HG03135 (cell line): ENCODE results near the gene MAP3K3.
"Not testable (repeated sequence)": the region's sequence is repeated elsewhere in the genome, so short reads cannot be mapped to it uniquely, and the experiment has no call there.

ENCODE experiments used
- ATAC-seq: cut with Tn5 transposase; IDR thresholded peaks from one replicate; pipeline ENCODE4 v1.9.1; 2021; ENCODE audit warnings: mild to moderate bottlenecking, moderate library complexity; ENCODE audit not compliant: unreplicated experiment

MAP3K3 gene

DNA sequence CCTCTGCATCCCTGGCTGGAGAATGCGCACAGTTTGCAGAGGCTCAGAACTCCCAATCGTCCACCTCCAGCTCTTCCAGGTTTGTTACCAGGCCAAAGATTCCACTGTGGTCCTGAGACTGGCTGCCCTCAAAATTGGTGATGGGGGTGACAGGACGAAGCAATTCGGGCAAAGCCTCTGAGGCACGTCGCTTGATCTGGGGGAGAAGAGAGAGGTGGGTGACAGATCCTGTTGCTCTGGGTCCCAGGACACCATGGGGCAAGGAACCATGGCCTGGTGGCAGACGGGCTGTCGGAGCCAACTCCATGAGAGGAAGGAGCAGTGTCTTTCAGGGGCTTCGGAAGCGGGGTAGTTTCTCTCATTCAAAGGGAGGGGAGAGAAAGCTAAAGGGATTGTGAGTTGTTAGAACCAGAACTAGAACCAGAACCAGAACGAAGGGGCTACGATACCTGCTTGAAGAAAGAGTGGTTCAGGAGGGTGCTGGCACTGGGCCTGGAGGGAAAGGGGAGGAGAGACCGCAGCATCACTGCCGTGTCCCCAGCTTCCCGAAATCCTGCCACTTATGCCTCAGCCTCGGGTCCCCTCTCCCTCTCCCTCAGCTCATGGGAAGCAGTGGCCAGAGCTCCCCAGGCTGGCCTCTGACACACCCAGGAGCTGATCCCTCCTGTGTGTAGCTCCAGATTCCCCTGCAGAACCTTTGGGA lies 81.5 kb downstream of the MAP3K3 start:
- no peak for ATAC-seq

DNA sequence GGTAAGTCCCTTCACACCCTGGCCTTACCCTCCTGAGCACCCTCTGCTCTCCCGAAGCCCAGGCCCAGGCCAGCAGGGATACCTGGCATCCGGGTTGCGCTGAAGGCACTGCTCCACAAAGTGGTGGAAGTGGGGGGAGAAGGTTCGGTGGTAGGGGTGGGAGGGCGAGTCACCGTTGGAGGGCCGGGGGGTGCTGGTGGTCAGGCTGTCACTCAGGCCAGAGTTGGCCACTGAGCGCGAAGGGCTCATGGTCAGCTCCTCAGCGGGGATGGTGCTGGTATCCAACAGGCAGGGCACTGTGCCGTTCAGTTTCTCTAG lies 82.0 kb downstream of the MAP3K3 start:
- no peak for ATAC-seq

DNA sequence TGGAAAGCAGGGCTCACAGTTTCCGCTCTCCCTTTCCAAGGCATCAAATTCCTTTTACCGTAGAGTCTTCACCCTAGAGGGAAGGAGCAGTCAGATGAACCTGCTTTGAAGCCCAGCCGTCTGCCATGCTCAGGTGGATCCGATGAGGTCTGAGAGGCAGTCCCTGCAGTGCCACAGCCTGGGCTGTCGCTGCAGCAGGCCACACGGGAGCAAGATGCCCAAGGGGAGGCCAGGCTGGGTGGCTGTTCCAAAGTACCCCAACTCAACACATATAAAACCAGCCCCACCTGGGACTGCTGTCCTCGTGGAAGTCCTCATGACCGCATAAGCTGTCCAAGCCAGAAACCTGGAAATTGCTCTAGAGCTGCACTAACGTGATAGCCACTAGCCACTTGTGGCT lies 82.6 kb downstream of the MAP3K3 start:
- no peak for ATAC-seq

DNA sequence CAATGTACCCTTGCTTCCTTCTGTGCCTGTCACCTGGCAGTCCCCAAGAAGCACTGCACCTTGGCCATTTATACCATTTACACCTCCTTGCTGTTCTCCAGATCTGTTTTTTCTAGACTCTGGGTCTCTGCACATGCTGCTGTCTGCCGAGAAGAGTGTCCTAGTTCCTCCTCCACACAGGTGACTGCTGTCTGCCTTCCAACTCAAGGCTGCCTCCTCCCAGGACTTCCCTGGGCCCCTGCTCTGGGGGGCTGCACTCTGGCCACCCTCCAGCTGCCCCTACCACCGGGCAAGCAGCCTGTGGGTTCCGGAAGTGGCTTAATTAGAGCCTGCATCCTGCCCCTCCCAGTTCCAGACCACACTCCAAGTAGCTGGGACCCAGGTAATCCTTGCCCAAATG lies 83.4 kb downstream of the MAP3K3 start:
- ATAC-seq, result no peak

DNA sequence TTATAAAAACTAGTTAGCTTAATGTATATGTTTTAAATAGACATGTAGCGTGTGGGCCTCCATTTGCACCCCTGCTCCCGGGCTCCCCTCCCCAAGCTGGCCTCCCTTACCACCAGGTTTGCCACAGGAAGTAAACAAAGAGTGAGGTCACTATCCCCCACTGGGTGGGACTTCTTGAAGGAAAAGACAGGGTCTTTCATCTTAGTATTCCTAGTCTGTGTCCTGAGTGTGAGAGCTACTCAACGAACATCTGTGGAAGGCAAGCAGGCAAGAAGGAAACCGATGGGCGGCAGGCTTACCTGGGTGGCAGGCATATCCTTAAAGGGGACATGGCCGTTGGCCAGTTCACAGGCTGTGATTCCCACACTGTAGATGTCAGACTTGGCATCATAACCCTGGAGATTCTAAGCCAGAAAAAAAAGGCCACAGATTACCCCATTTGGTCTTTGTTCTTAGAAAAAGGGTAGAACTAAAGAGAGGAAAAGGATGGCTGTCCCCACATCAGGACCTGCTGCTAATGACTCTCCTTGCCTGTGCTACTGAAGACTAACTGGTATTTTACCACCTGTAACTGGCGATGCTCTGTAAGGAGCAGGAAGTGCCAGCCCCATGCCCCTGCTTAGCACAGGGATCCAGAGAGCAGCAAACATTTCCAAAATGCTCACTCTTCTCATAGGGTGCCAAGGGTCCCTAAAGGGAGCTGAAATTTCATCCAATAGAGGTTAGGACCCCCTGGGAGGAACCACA lies 84.3 kb downstream of the MAP3K3 start:
- ATAC-seq, result no peak

DNA sequence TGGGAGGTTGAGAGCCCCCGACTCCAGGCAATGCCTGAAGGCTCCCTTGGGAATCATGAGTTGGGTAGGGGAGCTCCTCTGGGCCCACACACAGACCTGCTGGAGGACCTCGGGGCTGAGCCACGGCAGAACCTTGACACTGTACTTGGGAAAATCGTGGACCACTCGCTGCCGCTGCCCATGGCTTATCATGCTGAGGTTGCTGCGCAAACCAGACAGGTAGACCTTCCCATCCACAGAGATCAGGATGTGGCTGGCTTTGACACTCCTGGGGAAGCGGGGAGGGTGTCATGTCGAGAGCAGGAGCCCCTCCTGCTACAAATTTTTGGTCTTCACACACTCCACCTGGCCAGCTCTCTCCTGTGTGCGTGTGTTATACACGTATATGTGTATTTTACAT lies 84.9 kb downstream of the MAP3K3 start:
- no peak for ATAC-seq

DNA sequence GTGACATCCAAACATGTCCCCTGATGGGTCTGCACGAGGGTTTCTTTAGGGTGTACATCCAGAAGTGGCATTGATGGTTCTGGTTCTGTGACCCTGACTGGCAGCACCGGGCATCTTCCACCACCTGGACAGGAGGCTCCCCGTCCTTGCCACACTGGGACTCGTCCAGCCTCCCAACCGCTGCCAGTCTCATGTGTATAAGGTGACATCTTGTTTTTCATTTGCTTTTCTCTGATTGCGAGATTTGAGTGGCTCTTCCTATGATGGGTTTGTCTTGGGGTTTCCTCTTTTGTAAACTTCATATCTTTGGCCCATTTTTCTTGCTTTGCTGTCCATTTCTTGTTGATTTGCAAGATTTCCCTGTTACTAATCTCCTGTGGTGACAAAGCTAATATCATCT lies 86.9 kb downstream of the MAP3K3 start:
- no peak for ATAC-seq

DNA sequence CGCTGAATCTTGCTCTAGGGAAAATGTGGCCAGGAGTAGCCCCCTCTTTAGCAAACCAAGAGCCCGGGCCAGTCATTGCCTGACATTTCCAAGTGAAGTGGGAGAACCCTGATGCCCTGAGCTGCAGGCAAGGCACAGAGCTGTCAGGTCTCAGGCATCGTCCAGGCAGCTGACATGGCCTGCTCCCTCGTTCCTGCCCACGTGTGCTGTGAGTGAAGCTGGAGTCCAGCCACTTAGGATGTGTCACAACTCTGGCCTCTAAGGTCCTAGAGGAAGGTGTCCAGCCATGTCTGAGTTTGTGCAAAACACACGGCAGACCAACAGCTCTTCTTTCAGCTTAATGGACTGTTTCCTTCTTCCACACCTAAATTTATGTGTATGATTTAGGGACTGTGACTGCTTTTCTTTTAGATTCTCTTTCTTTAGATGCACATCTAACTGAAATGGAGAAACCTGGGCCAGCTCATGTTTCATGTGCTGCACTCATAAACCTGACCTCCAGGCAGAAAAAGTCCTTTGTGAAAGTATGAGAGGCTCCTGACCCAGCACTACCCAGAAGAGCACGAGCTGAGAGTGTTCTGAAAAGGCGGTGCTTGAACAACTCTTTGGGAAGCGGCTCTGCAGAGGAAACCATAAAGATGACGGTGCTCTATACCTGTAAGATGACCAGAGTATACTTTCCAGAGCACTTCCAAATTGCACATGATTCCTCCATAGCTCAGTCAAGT lies 92.5 kb downstream of the MAP3K3 start:
- ATAC-seq, result no peak

DNA sequence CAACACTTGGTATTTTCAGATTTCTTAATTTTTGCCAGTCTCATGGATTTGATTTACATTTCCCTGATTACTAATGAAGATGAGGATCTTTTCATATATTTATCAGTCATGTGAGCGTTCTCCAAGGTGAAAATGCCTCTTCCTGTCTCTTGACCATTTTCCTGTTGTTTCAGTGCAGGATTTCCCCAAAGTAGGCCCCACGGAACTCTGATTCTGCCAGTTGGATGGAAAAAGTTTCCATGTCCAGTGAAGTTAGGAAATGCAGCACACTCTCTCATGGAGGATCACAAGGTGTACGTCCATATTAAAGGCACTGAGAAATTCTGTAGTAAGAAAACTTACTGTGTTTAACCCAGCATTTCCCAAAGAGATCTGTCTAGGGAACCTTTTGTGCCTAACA lies 94.2 kb downstream of the MAP3K3 start:
- ATAC-seq, result no peak

DNA sequence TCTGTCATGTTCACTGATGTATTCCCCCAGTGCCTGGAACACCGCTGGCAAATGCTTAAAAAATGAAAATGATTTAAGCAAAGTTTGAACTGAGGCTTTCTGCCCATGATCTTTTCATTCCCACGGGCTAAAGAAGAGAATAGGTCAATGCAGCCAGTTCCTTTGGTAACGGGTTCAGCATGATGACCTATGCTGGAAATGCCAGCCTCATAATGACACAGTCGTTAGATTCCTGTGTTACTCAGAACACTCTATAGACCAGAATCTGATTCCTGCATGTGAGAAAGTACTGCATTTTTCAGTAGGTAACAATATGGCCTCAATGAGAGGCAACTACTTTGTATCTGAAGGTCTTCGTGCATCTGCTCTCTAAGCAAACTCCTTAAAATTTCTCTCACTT lies 96.8 kb downstream of the MAP3K3 start:
- no peak for ATAC-seq

DNA sequence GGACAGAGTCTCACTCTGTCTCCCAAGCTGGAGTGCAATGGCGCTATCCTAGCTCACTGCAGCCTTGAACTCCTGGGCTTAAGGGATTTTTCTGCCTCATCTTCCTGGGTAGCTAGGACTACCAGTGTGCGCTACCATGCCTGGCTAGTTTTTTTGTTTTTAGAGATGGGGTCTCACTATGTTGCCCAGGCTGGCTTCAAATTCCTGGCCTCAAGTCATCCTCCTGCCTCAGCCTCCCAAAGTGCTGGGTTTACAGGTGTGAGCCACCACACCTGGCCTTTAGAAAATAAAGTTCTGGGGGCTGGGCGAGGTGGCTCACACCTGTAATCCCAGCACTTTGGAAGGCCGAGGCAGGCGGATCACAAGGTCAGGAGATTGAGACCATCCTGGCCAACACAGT lies 98.0 kb downstream of the MAP3K3 start:
- not testable (repeated sequence) for ATAC-seq

DNA sequence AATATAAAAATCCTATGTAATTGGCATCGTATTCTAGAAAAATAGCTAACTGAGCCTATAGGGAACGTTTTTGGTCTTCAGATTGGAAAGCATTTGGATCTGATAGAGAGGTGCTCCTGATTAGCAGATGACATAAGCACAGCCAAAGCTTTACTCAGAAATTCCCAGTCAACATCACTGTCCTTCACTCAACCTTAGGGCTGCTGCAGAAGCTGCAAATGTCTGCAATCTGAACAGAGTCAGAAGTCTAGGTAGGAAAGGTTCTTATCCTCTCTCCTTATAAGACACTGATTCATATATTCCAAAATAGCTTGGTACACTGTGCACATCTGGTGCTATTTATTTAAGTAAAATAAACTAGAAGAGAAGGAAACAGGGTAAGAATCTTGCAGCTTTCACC lies 100.2 kb downstream of the MAP3K3 start:
- ATAC-seq, result no peak

DNA sequence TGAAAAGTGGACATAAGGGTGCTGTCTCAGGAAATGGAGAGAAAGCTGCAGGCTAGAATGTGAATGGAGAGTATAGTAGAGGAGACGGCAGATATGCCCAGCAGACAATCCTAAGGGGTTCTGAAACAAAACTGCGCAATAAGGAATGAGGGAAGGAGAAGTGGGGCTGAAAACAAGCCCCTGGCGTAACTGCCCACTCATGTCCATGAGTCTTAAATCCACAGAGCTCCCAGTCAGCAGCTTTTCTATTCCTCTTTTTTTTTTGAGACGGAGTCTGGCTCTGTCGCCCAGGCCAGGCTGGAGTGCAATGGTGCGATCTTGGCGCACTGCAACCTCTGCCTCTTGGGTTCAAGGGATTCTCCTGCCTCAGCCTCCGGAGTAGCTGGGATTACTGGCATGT lies 113.5 kb downstream of the MAP3K3 start:
- no peak for ATAC-seq

DNA sequence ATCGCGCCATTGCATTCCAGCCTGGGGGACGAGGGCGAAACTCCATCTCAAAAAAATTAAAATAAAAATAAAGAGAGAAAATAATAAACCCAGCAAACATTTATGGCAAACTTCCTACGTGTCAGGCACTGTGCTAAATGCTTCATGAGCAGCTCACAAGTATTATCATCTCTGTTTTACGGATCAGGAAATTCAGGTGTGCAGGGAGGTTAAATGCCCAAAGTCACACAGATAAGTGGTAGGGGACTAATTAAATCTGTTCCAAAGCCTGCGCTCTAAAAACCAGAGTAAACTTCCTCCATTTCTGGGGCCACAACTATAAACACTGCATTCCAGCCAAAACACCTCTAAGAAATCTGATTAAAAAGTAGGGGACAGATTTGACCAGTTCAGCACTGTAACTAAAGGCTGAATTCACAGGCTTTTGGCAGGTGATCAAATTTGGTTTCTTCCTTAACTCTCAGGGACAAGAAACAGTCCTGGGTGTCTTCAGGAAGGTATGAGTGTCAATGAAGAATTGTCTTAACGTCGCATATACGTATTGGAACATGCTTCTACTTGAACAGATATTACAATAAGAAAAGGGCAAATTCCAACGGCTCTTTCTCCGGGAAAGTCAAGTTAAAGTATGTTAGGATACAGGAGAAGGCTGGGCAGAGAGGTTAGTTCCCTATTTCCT lies 118.4 kb downstream of the MAP3K3 start:
- no peak for ATAC-seq

DNA sequence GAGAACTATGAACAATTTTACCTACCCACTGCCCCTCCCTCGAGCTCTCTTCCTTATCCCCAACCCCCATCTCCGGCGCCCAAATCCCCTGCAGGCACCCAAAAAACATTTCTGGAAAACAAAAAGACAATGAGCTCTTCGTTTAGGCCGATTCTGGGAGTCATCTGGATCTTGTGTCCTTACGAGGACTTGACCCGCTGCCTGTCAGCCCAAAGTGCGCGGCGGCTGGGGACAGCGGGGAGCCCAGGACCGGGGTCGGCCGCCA lies 118.9 kb downstream of the MAP3K3 start:
- peak; percentile 29 for ATAC-seq

DNA sequence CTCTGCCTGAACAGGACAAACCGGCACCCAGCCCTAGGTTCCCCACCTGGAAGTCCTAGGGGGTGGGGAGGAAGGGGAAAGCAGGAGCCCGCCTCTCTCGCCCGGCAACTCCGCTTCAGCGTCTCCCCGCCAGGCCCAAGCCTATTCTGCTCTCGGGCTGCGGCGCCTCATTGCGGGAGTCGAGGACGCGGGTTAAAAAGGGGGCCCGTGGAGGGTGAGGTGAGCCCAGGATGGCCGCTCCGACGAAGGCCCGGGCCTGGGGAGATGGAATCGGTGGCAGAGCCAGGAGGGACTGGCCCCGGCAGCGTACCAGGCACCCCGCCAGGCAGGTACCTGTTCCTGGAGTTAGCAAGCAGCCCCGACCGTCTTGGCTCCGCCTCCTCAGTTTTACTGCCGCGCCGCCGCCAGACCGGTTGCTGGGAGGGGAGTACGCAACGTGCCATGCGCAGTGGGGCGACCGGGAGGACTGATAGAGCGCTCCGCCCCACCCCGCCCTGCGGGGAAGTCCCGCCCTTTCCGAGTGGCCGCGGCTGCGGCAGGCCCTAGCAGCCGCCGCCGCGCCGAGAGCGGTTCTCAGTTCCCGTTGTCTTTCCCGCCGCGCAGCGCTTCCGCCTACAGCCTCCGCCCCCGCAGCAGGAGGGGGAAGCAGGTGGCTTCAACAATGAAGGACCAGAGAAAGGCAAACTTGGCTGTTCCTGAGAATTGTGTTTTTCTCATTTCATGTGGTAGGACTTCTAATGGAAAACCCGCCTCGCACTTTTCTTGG lies 119.4 kb downstream of the MAP3K3 start, which contains the start of gene STRADA:
Gene STRADA, minus strand, starts transcription at position 392 of the 766 bp plus-strand sequence. CDS start 13,430 bp downstream, outside the sequence.
- peak; percentile 91 for ATAC-seq
